ENCODE results near the gene PER2.
"Not testable (repeated sequence)": the region's sequence is repeated elsewhere in the genome, so short reads cannot be mapped to it uniquely, and the experiment has no call there.

The PER2 gene

DNA sequence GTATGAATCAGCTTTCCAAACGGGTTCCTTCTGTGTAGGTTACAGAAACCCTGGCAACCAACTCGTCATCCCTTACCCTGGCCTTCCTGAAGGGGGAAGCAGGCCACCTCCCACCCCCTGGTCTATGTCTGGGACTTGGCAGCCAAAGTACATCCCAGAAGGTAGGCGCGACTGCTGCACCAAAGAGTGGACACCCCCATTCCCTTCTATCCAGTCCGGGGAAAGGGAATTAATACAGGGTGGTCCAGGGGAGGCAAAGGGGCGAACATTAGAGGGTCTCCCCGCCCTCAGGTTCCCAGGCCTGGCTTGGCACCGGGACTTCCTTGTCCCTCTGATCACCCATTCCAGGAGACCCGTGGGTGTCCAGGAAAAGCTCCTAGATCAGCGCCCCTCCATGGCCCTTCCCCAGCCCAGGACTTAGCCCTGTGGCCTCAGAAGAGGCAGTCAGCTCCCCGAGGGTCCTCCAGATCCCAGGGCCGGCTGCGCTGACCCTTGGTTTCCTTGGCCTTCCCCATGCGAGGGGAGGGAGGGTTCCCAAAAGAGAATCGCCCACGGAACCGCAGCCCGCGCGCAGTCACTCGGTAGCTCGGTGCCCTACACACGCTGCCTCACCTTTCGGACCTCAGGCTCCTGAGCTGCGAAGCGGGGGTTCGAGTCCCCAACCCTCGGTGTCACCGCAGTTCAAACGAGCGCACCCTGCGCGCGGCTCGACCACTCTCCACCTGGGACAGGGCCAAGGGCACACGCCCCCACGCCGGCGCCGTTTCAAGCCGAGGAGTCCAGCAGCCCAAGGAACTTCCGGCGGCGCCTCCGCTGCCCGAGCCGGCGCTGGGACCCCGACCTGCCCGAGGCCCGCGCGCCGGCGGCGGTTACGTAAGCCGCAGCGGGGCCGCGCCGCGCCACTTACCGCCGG, at the start of gene PER2:
Gene PER2, minus strand, starts transcription at position 874 of the 913 bp plus-strand sequence. CDS start 10,674 bp downstream, outside the sequence.
- peak; percentile 25 for DNase-seq

GRCh38 chr2:238337846-238338245, 49.4 kb upstream of the PER2 start:
- no peak for DNase-seq

DNA sequence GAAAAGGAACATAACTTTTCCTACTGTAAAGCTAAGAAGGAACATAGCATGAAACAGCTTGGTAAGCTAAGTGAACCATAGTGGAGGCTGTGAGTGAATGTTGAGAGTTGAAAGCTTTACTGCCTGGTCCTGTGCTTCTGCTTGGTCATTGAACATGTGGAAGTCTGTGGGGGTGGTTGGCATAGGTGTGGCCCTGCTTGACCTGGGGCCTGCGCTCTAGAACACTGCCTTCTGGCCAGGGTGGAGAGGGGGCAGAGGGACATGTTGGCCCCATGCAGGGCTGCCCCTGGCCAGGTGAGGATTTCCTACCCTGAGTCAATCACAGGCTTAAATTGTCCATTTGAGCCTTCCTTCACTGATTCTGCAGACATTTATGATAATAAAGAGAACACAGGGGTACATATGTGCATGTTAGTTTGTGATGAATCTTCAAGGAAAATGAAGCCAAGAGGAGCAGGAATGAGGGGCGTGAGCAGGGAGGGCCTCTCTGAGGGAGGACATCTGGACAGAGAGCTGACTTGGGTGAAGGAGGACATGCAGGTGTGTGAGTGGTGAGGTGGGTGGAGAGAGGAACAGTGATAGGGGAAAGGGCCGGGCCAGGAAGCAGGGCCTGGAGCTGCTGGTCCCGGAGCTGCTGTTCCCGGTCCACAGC, 48.5 kb upstream of the PER2 start:
- DNase-seq: no peak

DNA sequence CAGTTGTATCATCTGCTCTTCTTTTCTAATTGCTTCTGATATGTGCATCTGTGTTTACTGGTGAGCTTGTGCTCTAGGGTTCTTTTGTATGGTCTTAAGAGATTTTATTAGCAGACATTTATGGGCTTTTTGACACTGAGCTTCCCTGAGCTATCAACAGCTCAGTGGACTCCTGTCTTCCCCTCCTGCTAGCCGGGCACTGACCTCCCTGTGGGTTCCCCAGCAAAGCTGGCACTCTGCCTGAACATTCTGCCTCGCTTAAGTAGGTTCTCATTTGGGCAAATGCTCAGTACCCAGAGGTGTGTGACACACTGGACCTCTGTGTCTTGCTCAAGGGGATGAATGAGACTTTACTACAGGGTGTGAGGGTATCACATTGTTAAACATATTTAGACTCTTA, 47.7 kb upstream of the PER2 start:
- no peak for DNase-seq

DNA sequence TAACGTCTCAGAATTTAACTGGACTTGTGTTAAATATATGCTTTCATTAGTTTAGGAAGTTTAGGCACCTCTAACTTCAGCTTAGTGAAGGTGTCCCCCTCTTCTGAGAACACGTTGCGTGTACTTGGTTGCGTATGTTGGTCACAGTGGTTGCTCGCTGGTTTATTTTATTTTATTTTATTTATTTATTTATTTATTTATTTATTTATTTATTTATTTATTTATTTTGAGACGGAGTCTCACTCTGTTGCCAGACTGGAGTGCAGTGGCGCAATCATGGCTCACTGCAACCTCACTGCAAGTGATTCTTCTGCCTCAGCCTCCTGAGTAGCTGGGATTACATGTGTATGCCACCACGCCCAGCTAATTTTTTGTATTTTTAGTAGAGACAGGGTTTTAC, 47.2 kb upstream of the PER2 start:
- DNase-seq: not testable (repeated sequence)

DNA sequence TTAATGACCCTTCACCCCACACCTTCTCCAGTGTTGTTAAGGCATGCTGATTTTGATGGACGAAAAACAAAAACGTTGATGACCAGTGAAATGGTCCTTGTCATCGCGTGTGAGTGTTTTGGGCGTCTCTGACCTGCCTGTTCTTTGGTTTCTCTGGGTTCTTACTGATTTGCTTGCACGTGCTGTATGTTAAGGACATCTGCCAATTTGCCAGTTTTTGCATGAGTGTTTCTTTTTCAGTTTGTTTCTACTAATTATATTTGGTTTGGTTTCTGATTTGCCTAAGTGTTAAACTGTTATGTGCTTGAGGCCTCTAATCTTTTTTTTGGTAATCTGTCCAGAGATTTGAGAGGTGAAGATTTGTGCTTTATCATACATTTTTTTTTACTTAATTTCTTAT, 46.5 kb upstream of the PER2 start:
- DNase-seq: no peak

- DNase-seq: no peak
Observed at GRCh38 chr2:238331916-238332315, 43.5 kb upstream of the PER2 start.

- DNase-seq: no peak
Observed at GRCh38 chr2:238330391-238330790, 42.0 kb upstream of the PER2 start.

DNA sequence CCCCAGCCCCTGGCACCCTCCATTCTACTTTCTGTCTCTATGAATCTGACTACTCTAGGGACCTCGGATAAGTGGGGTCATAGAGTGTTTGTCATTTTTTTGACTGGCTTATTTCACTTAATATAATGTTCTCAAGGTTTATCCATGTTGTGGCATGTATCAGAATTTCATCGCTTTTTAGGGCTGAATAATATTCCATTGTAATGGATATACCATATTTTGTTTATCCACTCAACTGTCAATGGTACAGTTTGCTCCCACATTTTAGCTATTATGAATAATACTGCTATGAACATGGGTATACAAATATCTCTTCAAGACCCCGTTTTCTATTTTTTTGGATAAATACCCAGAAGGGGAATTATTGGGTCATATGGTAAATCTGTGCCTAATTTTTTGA, 39.3 kb upstream of the PER2 start:
- DNase-seq: no peak

DNA sequence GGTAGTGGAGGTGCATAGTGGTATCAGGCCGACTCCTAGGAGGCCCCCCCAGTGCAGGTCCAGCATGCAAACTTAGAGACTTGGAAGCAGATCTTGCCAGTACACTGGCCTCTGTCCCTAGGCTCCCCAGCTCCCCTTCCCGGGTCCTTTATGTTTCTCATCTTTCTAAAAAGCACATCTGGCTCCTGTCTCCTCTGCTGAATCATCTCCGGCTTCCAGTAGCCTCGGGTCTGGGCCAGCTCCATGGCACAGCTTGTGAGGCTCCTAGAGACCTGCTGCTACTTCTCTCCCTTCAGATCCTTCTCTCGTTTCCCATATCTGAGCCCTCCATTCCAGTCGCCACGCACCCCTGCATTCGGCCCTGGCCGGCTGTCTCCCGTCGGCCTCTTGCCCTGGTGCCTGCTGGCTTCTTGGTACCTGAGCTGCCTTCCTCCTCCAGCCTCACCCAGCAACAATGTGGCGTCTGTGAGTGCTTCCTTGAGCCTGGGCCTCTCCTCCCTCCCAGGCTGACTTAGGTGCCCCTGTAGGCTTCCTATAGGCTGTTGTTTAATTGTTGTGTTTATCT, 38.5 kb upstream of the PER2 start:
- DNase-seq: no peak

DNA sequence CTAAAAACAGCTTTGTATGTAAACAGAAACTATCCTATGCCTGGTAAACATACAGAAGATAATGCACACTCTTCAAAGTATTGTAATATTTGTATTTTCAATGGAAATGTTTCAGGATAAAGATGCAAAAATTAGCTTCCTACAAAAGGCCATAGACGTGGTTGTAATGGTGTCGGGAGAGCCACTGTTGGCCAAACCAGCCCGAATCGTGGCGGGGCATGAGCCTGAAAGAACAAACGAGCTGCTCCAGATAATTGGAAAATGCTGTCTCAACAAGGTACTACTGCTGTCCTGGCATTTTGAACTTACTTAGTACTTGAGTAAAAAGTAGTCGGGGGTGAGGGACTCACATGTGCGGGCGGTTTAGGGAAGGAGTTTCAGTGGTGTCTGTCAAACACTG, 37.3 kb upstream of the PER2 start:
- DNase-seq: no peak

- DNase-seq: not testable (repeated sequence)
Observed at GRCh38 chr2:238324248-238324647, 35.8 kb upstream of the PER2 start.

DNA sequence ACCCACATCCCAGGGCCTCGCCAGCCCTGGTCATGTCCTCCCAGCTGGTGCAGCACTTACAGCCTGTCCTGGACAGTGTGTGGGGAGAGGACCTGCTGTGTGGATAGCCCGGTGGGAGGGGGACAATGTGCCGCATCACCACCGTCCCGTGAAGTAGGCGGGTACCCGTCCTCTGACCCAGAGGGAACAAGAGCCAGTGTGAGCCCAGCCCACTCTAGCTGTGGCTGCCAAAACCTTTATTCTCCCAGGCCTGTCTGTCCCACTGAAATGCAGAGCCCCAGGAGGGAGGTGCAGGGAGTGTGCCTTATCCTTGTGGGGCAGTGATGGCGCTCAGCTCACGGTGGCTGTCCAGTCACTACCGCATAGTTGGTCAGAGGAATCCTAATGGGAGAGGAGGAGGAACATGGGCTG, 33.6 kb upstream of the PER2 start:
- DNase-seq: no peak

DNA sequence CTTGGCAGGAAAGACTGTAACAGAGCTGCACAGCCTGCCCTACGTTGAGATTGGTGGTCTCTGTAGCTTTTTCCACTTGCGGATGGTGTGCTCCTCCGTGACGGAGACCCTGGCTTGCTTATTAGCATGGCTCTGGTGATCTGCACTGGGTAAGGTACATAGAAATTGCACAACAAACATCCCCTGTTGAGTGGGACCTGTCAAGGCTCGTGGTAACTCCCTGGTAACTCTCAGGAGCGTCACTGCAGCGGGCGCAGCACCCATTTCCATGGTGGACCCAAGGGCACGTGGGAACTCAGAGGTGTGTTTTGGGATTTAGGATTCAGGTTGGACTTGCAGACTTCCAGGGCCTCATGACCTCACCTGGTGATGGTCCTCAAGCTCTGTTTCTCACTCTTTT, 33.1 kb upstream of the PER2 start:
- DNase-seq: no peak

DNA sequence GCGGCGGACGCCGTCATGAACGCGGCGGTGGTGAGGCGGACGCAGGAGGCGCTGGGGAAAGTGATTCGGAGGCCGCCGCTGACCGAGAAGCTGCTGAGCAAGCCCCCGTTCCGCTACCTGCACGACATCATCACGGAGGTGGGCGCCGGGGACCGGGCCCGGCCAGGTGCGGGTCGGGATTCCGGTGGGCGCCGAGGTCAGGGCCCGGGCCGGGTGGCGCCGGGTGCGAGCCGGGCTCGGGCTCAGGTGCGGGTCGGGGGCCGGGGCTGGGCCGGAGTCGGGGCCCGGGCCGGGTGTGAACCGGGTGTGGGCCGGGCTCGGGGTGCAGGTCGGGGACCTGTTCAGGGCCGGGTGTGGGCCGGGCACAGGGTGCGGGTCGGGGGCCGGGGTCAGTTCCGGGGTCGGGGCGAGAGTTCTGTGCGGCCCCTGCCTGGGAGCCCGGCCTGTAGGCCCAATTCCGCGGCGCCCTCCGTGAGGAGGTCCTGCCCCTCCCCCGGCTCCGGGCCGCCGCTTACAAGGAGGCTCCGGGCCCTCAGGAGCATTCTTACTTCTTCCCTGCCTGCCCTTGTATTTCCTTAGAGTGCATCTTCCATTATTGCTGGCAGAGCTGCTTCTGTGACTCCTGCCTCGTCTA, 32.4 kb upstream of the PER2 start:
- no peak for DNase-seq

- DNase-seq: peak; percentile 63
Observed at GRCh38 chr2:238320246-238320647, 31.8 kb upstream of the PER2 start, which contains the start of gene TRAF3IP1. TRAF3IP1 (plus strand) TSS chr2:238320518; CDS start chr2:238320663, 145 bp downstream.

DNA sequence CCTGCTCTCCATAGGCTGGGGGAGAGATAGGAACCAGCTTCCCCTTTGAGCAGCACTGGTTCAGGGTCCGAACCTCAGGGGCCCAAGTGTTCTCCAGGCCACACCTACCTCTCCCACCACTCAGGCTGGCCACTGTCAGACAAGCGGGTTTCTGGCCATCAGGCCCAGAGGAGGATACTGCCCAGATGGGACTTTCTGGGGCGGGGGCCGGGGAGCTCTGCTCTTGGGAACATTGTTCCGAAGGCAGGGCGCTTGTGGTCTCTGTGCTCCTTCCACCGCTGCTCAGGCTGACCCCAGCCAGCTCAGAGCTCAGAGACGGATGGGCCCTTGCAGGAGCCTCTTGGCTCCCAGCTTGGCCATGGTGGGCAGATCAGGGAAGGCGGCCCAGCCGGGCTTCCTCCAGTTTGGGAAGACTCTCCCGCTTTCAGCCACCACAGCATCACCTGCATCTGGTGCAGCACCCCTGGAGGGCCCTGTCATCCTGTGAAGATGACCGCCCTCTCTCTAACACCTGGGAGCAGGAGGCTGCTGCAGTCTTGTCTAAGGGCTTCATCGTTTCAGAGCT, 26.7 kb upstream of the PER2 start:
- DNase-seq: no peak

GRCh38 chr2:238314576-238314975, 26.2 kb upstream of the PER2 start:
- DNase-seq: no peak

DNA sequence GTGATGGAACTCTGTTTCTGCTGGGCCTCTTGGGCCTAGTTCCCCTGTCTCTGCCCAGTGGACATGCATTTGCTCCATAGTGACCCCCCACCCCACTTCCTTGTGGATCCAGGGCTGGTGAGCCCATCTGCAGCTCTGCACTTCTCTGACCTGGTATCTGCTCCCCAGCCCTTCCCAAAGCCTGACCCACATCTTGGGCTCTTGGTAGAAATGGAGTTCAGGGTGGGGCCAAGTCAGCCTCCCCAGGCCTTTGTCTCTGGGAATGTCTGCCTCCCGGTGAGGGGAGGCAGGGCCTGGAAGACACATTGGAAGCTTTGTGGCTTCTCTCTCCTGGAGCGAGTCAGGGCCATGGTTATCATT, 25.6 kb upstream of the PER2 start:
- DNase-seq: no peak

GRCh38 chr2:238313289-238313990, 25.0 kb upstream of the PER2 start:
- no peak for DNase-seq

GRCh38 chr2:238310721-238311120, 22.3 kb upstream of the PER2 start:
- DNase-seq: not testable (repeated sequence)

GRCh38 chr2:238308177-238308576, 19.8 kb upstream of the PER2 start:
- DNase-seq: no peak

DNA sequence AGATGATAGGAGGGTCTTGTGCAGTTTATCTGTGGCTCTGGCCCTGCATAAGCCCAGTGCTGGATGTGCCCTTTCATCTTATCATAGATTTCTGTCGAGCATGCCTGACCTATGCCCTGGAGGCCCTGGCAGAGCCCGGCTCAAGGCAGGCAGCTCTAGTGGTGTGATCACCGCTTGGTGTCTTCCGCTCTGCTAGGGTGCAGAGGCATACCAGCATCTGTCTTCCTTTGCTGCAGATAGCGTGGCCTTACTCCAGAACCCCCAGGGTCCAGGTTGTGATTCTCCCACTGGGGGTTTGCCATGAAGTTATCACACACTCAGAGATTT, 18.2 kb upstream of the PER2 start:
- no peak for DNase-seq
